ENCODE data around the gene ZNF100.
"Not testable (repeated sequence)": the region's sequence is repeated elsewhere in the genome, so short reads cannot be mapped to it uniquely, and the experiment has no call there.

ZNF100 gene

DNA sequence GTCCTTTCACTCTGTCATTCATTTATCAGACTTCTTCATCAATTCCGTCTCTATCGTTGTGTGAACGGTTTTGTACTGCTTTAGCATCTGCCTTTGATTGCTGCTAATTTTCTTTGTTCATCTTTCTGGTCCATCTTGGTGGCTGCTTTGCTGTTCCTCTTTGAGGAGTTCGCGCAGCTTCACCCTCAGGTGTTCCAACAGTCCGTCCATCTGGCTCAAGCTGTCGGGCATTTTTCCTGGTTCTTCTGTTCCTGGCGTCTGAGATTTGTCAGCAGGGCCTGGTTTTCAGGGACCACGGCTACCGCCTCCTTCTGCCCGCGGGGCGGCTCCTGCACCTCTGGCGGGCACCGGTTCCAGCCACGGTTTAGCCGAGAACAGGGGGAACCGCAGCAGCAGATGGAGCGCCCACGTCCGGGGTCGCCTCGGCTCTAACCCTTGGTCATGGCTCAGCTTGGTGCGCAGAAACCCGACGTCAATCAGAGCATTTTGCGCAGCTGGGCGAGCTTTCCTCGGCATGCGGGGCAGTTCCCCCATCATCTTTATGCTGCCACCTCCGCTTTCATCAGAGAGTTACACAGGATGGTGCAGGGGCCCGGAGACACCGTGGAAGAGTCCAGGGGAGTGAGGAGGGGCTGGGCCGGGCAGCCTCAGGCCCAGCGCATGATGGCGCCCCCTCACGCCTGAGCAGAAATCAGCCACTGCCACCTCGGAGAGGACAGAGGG is 89.5 kb downstream of the ZNF100 start:
- TF ChIP-seq, protein P1, sequence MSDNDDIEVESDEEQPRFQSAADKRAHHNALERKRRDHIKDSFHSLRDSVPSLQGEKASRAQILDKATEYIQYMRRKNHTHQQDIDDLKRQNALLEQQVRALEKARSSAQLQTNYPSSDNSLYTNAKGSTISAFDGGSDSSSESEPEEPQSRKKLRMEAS (IDR thresholded peaks at IDR 0.05; ENCODE audit: low read depth, low read length): no peak
- TF ChIP-seq CTCF (IDR thresholded peaks at IDR 0.05; ENCODE audit: low read depth, low read length) (no peak), MYC (IDR thresholded peaks at IDR 0.05; ENCODE audit: low read depth, low read length) (no peak), POLR2A (IDR thresholded peaks at IDR 0.05; ENCODE audit: extremely low read depth, insufficient read length) (no peak)
- H3K4me3 ChIP-seq (ENCODE audit: low read depth, low read length): no peak overlapping the region
- no peak for DNase-seq (ENCODE audit: low read depth)

DNA sequence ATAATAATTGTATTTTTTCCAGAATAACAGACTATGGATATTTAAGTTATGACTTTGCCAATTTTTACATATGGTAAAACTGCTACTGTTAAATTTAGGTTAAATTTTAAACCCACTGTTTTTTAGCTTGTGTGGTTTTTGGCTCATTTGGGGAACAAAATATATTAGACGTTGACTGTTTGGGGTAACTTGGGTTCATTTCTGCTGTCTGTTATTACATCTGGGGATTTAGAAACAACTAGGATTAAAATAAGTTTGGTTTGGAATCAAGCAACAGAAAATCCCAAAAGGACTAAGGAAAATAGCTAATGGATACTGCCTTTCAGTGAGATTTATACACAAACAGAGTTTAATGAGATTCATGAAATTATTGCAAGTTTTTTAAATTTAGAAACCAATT is 92.9 kb downstream of the ZNF100 start:
- no peak for DNase-seq (ENCODE audit: low read depth)
- H3K4me3 ChIP-seq (ENCODE audit: low read depth, low read length): no peak overlapping the region
- TF ChIP-seq, protein P1 (IDR thresholded peaks at IDR 0.05; ENCODE audit: low read depth, low read length): no peak
- TF ChIP-seq CTCF (IDR thresholded peaks at IDR 0.05; ENCODE audit: low read depth, low read length): no peak
- no peak for TF ChIP-seq MYC (IDR thresholded peaks at IDR 0.05; ENCODE audit: low read depth, low read length)
- TF ChIP-seq POLR2A (IDR thresholded peaks at IDR 0.05; ENCODE audit: extremely low read depth, insufficient read length): no peak

DNA sequence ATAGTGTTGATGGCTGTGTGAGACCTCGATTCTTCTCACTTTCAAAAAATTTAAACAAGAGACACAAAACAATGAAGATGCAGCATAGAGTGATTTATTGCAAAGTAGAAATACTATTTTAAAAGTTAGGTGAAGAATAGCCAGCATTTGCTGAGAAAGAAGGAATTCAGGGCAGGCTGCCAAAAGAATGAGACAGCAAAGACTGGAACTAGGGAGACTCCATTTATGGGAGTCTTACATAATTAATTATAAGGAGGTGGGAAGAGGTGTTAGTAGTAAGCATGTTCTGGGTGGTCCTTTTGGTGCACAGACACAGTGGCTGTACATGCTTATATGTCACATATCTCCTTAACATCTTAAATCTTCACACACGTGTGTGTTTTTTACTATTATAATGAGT is 93.9 kb downstream of the ZNF100 start:
- not testable (repeated sequence) for DNase-seq (ENCODE audit: low read depth); H3K4me3 ChIP-seq (ENCODE audit: low read depth, low read length)
